Measurements from ENCODE around the gene ELF4. TPM values are rescaled to one million over a fixed set of nuclear protein-coding genes. Genes with fewer than 3 reads are reported as not detected.

Gene ELF4
- total RNA-seq, 1 experiment from 2014 or later, result 0.81 TPM

DNA sequence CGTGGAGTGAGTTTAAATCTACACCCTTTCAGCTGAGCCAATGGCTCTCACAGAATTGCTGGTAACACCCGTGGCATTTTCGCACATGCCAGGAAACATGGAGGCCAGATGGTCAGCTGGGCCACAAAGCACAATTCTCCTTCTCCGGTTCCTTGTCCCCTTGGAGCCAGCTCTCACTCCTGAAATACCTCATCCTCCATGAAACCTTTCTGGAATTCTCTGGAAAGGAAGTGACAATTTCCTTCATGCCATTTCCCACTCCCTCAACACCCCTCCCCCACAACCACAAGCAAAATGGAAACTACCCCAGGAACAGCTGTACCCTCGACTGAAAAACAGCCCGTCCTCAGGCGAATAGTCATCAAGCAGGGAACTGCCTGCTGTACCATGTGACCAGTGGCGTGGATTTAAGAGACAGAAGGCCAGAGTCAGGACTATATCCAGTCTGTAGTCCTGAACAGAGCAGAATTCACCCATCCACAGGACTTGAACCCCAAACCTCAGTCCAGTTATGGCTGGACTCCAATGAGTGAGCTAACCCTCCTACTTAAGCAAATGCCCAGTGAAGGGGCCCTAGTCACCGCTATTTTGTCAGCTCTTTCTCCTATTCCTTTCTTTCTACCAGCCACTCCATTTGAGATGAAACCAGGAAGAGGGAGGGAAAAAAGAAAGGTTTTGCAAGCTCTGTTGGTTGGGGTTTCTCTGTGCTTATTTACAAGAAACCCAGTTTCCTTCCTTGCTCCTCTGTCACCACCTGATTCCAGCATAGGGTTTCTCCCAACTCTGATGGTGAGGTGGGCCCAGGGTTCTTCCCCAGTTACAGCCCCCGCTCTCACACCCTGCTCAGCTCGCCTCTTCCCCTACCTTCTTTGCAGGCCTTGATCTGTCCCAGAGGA is 24.5 kb downstream of the ELF4 start:
- Histone ChIP-seq H3K14ac (ENCODE audit: insufficient read depth, low read length) (no peak overlapping the region), H2BK15ac (ENCODE audit: low read depth, low read length) (no peak overlapping the region), H3K27me3 (ENCODE audit: insufficient read depth, low read length) (no peaks in the 10 kb centered on the region), H3T11ph (ENCODE audit: low read length) (no peak overlapping the region), H3K27ac (ENCODE audit: insufficient read length, low read depth, low read length) (no peak overlapping the region), H4K8ac (replicated peaks; ENCODE audit: insufficient read length, low read depth, low read length) (no peak overlapping the region), H3K79me2 (ENCODE audit: insufficient read depth, low read length) (no peaks in the 10 kb centered on the region), H2BK5ac (ENCODE audit: insufficient read length, low read length) (no peak overlapping the region), H3K23me2 (ENCODE audit: insufficient read length, low read depth, low read length, poor library complexity, severe bottlenecking) (no peaks in the 10 kb centered on the region), H2AK5ac (ENCODE audit: insufficient read length, low read length) (no peak overlapping the region), H3K4ac (ENCODE audit: low read depth, low read length) (no peak overlapping the region), H2BK120ac (ENCODE audit: low read depth, low read length, poor library complexity, severe bottlenecking) (no peak overlapping the region), H3K9ac (ENCODE audit: extremely low read depth, insufficient read length, low read length) (no peak overlapping the region), H2AFZ (ENCODE audit: low read length) (no peak overlapping the region), H4K91ac (ENCODE audit: insufficient read length, low read depth, low read length) (no peak overlapping the region), H3K23ac (ENCODE audit: insufficient read length, low read depth, low read length) (no peak overlapping the region), H3K9me3 (ENCODE audit: control insufficient read depth, low read depth, low read length) (no peaks in the 10 kb centered on the region), H3K79me1 (ENCODE audit: insufficient read depth, low read depth, low read length, poor library complexity, severe bottlenecking) (no peaks in the 10 kb centered on the region), H3K4me2 (ENCODE audit: insufficient read depth, insufficient read length, low read length) (no peak overlapping the region), H4K20me1 (ENCODE audit: control insufficient read depth, insufficient read depth, insufficient read length) (no peaks in the 10 kb centered on the region), H2BK12ac (ENCODE audit: insufficient read length, low read depth, low read length) (no peak overlapping the region), H3K18ac (ENCODE audit: insufficient read length, low read depth, low read length) (no peak overlapping the region), H4K5ac (ENCODE audit: insufficient read length, low read depth, low read length) (no peak overlapping the region), H2BK20ac (ENCODE audit: low read depth, low read length, poor library complexity, severe bottlenecking) (no peak overlapping the region), H3K56ac (ENCODE audit: insufficient read length, low read depth, low read length) (no peak overlapping the region), H3K4me1 (ENCODE audit: insufficient read depth, low read length) (0 out of 2 replicates have a peak, but pooled peaks cover 3% of the 10 kb centered on the region)
- peaks cover 10 to 43% of the 10 kb centered on the region in 2 experiments for H3K4me1 Mint-ChIP-seq
- DNase-seq, result no peak
- no peak overlapping the region for H3K4me3 Mint-ChIP-seq
- H3K27ac Mint-ChIP-seq, result peak overlapping the region in 1 of 3 experiments; percentile 92; a peak in 1 of 7 replicates
- H3K9me3 Mint-ChIP-seq, result peaks cover 0 to 77% of the 10 kb centered on the region in 2 experiments; a peak in 3 of 5 replicates
- peaks cover 0 to 4% (median 2%) of the 10 kb centered on the region in 3 experiments; a peak in 2 of 7 replicates for H3K36me3 Mint-ChIP-seq (ENCODE audit: insufficient read depth in 1 of 3, low read depth in 3 of 3)
- H3K27me3 Mint-ChIP-seq (ENCODE audit: low read depth), result peaks cover 9% of the 10 kb centered on the region
- TF ChIP-seq, protein P1, sequence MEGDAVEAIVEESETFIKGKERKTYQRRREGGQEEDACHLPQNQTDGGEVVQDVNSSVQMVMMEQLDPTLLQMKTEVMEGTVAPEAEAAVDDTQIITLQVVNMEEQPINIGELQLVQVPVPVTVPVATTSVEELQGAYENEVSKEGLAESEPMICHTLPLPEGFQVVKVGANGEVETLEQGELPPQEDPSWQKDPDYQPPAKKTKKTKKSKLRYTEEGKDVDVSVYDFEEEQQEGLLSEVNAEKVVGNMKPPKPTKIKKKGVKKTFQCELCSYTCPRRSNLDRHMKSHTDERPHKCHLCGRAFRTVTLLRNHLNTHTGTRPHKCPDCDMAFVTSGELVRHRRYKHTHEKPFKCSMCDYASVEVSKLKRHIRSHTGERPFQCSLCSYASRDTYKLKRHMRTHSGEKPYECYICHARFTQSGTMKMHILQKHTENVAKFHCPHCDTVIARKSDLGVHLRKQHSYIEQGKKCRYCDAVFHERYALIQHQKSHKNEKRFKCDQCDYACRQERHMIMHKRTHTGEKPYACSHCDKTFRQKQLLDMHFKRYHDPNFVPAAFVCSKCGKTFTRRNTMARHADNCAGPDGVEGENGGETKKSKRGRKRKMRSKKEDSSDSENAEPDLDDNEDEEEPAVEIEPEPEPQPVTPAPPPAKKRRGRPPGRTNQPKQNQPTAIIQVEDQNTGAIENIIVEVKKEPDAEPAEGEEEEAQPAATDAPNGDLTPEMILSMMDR (conservative IDR thresholded peaks at IDR 0.05), result no peak
- WGBS (ENCODE audit: extremely low coverage, insufficient read length, low lambda C conversion rate), result no CpG with 5 or more reads among the region's 11 CpGs

Data from H9 (cell line).